Lower leg skin (tissue), 4 donors: Measurements from ENCODE around the gene ATXN1L. TPM values are rescaled to one million over a fixed set of nuclear protein-coding genes. Genes with fewer than 3 reads are reported as not detected.
"Not testable (repeated sequence)": the region's sequence is repeated elsewhere in the genome, so short reads cannot be mapped to it uniquely, and the experiment has no call there.

Source experiments
- DNase-seq, 2 donors: peaks; one replicate each; pipeline ENCODE4 v3.0.0-alpha.2; 2019; ENCODE audit warnings: low spot score in 2 of 2
- H3K4me3 ChIP-seq: fragments of 200-600 bp; sonication (generic); 2 replicates; pipeline ENCODE4 v1.5.1; 2017; ENCODE audit warnings: mild to moderate bottlenecking, low read depth; ENCODE audit not compliant: poor library complexity, severe bottlenecking
- CTCF ChIP-seq, 3 donors: fragments of 450-650 bp; IDR thresholded peaks; one replicate each; pipeline ENCODE4 v1.5.1; 2016; ENCODE audit warnings: antibody characterized with exemption in 3 of 3, mild to moderate bottlenecking in 3 of 3, moderate library complexity in 2 of 3
- POLR2A ChIP-seq, 2 donors: fragments of 450-650 bp; IDR thresholded peaks; one replicate each; pipeline ENCODE4 v1.6.1; 2016 to 2017; ENCODE audit warnings: antibody characterized with exemption in 2 of 2, mild to moderate bottlenecking in 1 of 2, moderate library complexity in 1 of 2
- WGBS, 2 donors: methylation state at CpG; one replicate each; pipeline ENCODE4 v1.1.5; 2018; 5-methylcytosine and 5-hydroxymethylcytosine counted together
- intact Hi-C: fragments of 100-400 bp; cut with DNase I; formaldehyde crosslinking; loops from one replicate; pipeline ENCODE4 v1.15.0; 2023; ENCODE audit warnings: low total_unique reads
- total RNA-seq, 4 donors: library from RNA; depleted of rRNA; stranded (reverse); fragments of >200 nt; gene quantifications; one replicate each; pipeline ENCODE4 v1.1.0, GENCODE V29; 2016

Gene ATXN1L
- total RNA-seq, 4 donors from 2014 or later, result 21.8 to 29.7 (median 27.2) TPM

GRCh38 chr16:71808593-71809459 is 37.0 kb upstream of the ATXN1L start, which contains the start of gene AP1G1:
Gene AP1G1 (minus strand): TSS chr16:71808834. CDS start chr16:71789479, 19,355 bp downstream.
- intact Hi-C loops, result loop anchor here (10.0 kb wide), 1 partner anchor 76 kb away; the partner anchor contains the start of gene ZNF821

DNA sequence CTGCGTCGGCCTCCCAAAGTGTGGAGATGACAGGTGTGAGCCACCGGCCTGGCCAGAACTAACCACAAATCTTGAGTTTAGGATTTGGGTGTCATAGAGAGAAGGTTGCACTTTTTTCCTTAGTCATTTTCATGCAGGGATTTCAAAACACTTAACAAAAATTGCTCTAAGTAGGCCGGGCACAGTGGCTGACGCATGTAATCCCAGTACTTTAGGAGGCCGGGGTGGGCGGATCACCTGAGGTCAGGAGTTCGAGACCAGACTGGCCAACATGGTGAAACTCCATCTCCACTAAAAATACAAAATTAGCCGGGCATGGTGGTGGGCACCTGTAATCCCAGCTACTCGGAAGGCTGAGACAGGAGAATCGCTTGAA is 35.6 kb upstream of the ATXN1L start:
- WGBS, 2 donors, result 90 to 92% methylated on average over 11 of the region's 11 CpGs
- H3K4me3 ChIP-seq, intact Hi-C loops: not testable (repeated sequence)
- peak in 1 of 2 donors; percentile 13 for DNase-seq

More at GRCh38 chr16:71808593-71809459, 37.0 kb upstream of the ATXN1L start, which contains the start of gene AP1G1:
- WGBS, 2 donors, result 0% methylated on average over 40 to 43 of the region's 54 CpGs
- TF ChIP-seq CTCF (IDR thresholded peaks at IDR 0.05) (peak in 1 of 3 donors; percentile 57), POLR2A (IDR thresholded peaks at IDR 0.05) (peak in 1 of 2 donors; percentile 57)
- H3K4me3 ChIP-seq, result peak within 1 kb of the TSS; percentile 96
- DNase-seq, result peak; percentile 95 to 98

GRCh38 chr16:71811261-71811803 is 34.4 kb upstream of the ATXN1L start:
- intact Hi-C loops, result no loop called here
- WGBS, 2 donors, result 69 to 70% methylated on average over 5 of the region's 5 CpGs
- peak in 1 of 2 donors; percentile 9 for DNase-seq
- H3K4me3 ChIP-seq, result no peak overlapping the region
- TF ChIP-seq POLR2A (IDR thresholded peaks at IDR 0.05) (no peak), CTCF (IDR thresholded peaks at IDR 0.05) (no peak)

DNA sequence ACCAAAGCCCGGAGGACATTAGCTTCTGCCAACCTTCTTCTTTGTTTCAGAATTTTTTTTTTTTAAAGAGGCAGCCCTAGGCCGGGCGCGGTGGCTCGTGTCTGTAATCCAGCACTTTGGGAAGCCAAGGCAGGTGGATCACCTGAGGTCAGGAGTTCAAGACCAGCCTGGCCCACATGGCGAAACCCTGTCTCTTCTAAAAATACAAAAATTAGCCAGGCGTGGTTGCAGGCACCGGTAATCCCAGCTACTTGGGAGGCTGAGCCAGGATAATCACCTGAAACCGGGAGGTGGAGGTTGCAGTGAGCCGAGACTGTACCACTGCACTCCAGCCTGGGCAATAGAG is 28.6 kb upstream of the ATXN1L start:
- H3K4me3 ChIP-seq, intact Hi-C loops: not testable (repeated sequence)
- WGBS, 2 donors, result 50 to 55% methylated on average over 10 of the region's 10 CpGs
- DNase-seq, result peak in 1 of 2 donors; percentile 80

- 81 to 88% methylated on average over 5 of the region's 5 CpGs for WGBS, 2 donors
- DNase-seq, result no peak
- TF ChIP-seq POLR2A (IDR thresholded peaks at IDR 0.05) (no peak), CTCF (IDR thresholded peaks at IDR 0.05) (no peak)
- intact Hi-C loops, result no loop called here
- H3K4me3 ChIP-seq, result no peak overlapping the region
These were observed 19.2 kb upstream of the ATXN1L start for GRCh38 chr16:71826533-71827017.

DNA sequence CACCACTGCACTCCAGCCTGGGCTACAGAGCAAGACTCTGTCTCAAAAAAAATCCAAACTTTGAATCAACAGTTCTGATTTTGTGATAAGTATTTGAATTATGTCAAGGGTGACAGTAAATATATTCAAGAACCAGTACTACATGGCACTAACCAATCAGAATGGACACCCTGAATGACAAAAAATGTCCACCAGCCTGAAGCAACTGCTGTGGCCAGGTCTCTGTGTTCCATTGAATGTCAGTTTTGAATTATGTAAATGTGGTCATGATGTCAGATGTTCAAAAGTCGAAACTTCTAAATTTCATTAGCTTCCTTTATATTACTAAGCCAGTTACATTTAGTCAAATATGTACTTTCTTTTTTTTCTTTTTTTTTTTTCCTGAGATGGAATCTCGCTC is 15.4 kb upstream of the ATXN1L start:
- WGBS, 2 donors, result 86 to 89% methylated on average over 2 of the region's 2 CpGs

GRCh38 chr16:71831698-71832097 is 14.1 kb upstream of the ATXN1L start:
- intact Hi-C loops, H3K4me3 ChIP-seq: not testable (repeated sequence)
- WGBS, 2 donors, result 91% methylated on average over 3 of the region's 3 CpGs

More for the DNA sequence above, 15.4 kb upstream of the ATXN1L start:
- intact Hi-C loops, result no loop called here
- TF ChIP-seq POLR2A (IDR thresholded peaks at IDR 0.05) (no peak), CTCF (IDR thresholded peaks at IDR 0.05) (no peak)
- DNase-seq, result no peak
- H3K4me3 ChIP-seq, result no peak overlapping the region

GRCh38 chr16:71832112-71832511 is 13.7 kb upstream of the ATXN1L start:
- 89 to 100% methylated on average over 2 of the region's 2 CpGs for WGBS, 2 donors
- DNase-seq, H3K4me3 ChIP-seq, intact Hi-C loops: not testable (repeated sequence)

More at GRCh38 chr16:71831698-71832097, 14.1 kb upstream of the ATXN1L start:
- not testable (repeated sequence) for DNase-seq
